Astrocyte of the cerebellum (primary cell): ENCODE results near the gene ARMH3.

Source experiments
- DNase-seq: peaks from one replicate; pipeline ENCODE4 v3.0.0-alpha.2; 2011; ENCODE audit warnings: low read depth
- H3K4me3 ChIP-seq: 2 replicates; pipeline ENCODE4 v1.5.1; 2011; ENCODE audit warnings: mild to moderate bottlenecking, low read depth, low read length, moderate library complexity
- in situ Hi-C: cut with HindIII; loops from 2 replicates; pipeline ENCODE4 v1.10.0; 2017; ENCODE audit warnings: low sequenced_read_pairs
- TF ChIP-seq, protein P1 (sequence below): IDR thresholded peaks from 2 replicates; pipeline ENCODE4 v1.5.1; 2012; ENCODE audit warnings: low read length, low read depth, moderate library complexity, mild to moderate bottlenecking; ENCODE audit errors: missing control alignments

ARMH3 gene, protein sequence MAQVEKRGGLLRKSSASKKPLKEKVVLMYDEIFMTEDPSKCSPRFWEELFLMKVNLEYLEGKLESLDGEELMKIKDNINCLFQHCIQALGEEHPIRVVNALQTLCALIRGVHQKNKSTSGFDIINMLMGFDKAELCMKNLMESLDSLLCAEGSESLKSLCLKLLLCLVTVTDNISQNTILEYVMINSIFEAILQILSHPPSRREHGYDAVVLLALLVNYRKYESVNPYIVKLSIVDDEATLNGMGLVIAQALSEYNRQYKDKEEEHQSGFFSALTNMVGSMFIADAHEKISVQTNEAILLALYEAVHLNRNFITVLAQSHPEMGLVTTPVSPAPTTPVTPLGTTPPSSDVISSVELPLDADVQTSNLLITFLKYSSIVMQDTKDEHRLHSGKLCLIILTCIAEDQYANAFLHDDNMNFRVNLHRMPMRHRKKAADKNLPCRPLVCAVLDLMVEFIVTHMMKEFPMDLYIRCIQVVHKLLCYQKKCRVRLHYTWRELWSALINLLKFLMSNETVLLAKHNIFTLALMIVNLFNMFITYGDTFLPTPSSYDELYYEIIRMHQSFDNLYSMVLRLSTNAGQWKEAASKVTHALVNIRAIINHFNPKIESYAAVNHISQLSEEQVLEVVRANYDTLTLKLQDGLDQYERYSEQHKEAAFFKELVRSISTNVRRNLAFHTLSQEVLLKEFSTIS

DNA sequence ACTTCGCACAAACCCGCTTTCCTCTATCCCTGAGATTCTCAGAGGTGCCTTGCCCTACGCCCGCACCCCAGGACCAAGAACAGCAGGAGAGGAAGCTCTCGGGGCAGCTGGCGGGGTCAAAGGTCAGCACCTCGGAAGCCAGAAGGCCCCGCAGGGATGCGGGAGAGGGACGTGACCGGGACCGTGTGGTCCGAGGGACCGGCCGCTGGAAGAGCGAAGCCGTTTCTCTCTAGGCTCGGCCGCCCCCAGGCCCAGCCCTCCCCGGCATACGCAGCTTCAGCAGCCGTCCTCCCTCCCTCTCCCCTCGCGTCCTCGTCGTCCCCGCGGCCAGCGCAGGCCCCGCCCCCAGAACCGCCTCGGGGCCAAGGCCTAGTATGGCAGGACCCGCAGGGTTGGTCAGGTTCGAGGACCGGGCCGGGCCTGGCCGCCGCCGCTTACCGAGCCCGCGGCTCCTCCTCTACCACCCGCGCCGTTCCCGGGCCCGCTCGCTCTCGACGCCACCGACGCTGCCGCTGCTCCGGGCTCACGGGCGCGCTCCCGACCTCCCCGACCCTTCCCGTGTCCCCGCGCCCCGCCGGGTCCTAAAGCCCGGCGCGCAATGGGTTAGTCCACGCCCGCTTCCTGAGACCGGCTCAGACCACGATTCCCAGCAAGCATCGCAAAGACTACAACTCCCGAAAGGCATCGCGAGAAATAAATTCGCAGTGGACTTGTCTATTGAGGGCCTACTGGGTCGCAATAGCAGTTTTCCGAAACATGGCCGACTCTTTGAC lies at the start of gene ARMH3:
ARMH3 (minus strand) TSS at position 527 of the 773 bp plus-strand sequence. CDS start 16,059 bp downstream, outside the sequence.
- in situ Hi-C loops = no loop called here
- H3K4me3 ChIP-seq = peak within 1 kb of the TSS; percentile 95
- peak; percentile 96 for DNase-seq
- TF ChIP-seq, protein P1, sequence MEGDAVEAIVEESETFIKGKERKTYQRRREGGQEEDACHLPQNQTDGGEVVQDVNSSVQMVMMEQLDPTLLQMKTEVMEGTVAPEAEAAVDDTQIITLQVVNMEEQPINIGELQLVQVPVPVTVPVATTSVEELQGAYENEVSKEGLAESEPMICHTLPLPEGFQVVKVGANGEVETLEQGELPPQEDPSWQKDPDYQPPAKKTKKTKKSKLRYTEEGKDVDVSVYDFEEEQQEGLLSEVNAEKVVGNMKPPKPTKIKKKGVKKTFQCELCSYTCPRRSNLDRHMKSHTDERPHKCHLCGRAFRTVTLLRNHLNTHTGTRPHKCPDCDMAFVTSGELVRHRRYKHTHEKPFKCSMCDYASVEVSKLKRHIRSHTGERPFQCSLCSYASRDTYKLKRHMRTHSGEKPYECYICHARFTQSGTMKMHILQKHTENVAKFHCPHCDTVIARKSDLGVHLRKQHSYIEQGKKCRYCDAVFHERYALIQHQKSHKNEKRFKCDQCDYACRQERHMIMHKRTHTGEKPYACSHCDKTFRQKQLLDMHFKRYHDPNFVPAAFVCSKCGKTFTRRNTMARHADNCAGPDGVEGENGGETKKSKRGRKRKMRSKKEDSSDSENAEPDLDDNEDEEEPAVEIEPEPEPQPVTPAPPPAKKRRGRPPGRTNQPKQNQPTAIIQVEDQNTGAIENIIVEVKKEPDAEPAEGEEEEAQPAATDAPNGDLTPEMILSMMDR = no peak

DNA sequence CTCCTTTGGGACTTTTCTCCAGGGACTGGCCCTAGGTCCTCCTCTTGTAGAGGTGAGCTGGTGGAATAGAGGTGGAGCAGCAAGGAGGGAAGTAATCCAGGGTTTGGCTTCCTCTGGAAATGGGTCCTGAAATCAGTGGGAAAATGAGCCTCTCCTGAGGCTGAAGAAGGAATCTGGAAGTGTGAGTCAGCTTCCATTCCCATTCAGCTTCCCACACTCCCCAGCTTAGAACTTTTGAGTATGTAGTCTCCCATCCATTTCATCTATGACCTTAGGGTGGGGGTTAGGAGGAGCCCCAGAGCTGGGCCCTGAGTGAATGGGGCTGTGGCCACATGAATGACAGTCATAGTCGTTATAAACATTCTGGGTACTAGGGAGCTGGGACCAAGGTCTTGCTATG lies 46.4 kb upstream of the ARMH3 start:
- DNase-seq = no peak
- TF ChIP-seq, protein P1 = no peak
- in situ Hi-C loops = no loop called here
- H3K4me3 ChIP-seq = no peak overlapping the region

DNA sequence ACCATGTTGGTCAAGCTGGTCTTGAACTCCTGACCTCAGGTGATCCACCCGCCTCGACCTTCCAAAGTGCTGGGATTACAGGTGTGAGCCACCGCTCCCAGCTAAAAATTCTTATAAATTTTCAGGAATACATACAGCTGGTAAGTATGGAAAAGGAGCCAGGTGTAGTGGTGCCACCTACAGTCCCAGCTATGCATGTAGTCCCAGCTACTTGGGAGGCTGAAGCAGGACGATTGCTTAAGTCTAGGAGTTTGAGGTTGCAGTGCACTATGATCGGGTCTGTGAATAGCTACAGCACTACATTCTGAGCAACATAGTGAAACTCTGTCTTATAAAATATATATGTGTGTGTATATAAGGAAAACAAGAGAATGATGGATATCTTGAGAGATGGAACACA lies 45.2 kb upstream of the ARMH3 start:
- TF ChIP-seq, protein P1 = peak; percentile 16
- DNase-seq = no peak
- in situ Hi-C loops = no loop called here
- no peak overlapping the region for H3K4me3 ChIP-seq

DNA sequence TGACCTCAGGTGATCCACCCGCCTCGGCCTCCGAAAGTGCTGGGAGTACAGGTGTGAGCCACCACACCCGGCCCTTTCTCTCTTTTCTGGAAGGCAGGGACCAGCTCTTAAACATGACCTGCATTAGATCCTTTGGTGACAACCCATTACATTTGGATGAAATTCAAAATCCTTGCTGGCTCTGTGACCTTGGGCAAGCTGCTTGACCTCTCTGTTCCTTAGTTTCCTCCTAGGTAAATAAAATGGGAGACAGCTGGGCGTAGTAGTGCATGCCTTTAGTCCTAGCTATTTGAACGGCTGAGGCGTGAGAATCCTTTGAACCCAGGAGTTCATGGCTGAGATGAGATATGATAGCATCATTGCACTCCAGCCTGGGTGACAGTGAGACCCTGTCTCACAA lies 40.5 kb upstream of the ARMH3 start:
- no peak for DNase-seq
- no peak overlapping the region for H3K4me3 ChIP-seq
- in situ Hi-C loops = no loop called here
- TF ChIP-seq, protein P1 = no peak

DNA sequence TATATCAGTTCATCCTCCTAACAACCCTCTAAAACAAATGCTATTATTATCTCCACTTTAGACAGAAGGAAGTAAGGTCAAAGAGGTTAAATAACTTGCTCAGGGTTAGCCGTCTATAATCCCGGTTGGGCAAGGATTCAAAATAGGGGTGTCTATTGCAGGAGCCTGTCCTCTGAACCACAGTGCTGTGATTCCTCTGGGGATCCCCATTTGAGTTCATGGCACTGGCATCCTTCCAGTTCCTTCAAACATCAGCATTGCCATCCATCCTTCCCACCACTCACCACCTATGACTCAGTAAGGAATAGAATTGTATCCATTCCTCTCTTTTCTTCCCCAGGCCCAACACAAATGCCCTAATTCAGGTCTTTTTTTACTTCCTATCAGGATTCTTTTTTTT lies 34.8 kb upstream of the ARMH3 start:
- in situ Hi-C loops = no loop called here
- TF ChIP-seq, protein P1 = no peak
- DNase-seq = no peak
- no peak overlapping the region for H3K4me3 ChIP-seq

DNA sequence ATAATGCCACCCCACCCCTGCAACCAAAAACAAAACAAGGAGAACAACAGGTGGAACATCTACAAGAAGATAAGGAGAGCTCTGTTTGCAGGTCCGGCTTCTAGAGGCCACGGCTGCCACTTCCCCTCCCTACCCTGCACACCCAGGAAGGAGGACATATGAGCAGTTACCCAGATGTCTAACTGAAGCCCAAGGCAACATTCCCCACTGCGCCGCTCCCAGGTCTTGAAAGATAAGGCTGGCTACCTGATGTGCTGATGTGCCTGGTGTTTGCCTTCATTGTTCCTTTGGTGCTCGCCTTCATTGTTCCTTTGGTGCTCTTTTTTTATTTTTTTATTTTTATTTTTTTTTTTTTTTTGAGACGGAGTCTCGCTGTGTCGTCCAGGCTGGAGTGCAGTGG lies 30.2 kb upstream of the ARMH3 start:
- TF ChIP-seq, protein P1 = no peak
- in situ Hi-C loops = no loop called here
- no peak overlapping the region for H3K4me3 ChIP-seq
- DNase-seq = no peak
